Endothelial cell (in vitro differentiated cells): Measurements from ENCODE around the gene LYPD1. TPM values are rescaled to one million over a fixed set of nuclear protein-coding genes. Genes with fewer than 3 reads are reported as not detected.

Experiments
- DNase-seq: peaks from one replicate; pipeline ENCODE4 v3.0.0; 2021; ENCODE audit warnings: low spot score
- H3K27ac Mint-ChIP-seq: one replicate; pipeline ENCODE4 v1.8.0; 2021; ENCODE audit warnings: mixed read lengths, inconsistent platforms; ENCODE audit not compliant: unreplicated experiment
- H3K27me3 Mint-ChIP-seq: one replicate; pipeline ENCODE4 v1.8.0; 2021; ENCODE audit warnings: mild to moderate bottlenecking, moderate library complexity, mixed read lengths, inconsistent platforms; ENCODE audit not compliant: unreplicated experiment
- H3K36me3 Mint-ChIP-seq: one replicate; pipeline ENCODE4 v1.8.0; 2021; ENCODE audit warnings: mild to moderate bottlenecking, low read depth, mixed read lengths, inconsistent platforms; ENCODE audit not compliant: unreplicated experiment
- H3K4me1 Mint-ChIP-seq: one replicate; pipeline ENCODE4 v1.8.0; 2021; ENCODE audit warnings: mild to moderate bottlenecking, mixed read lengths, inconsistent platforms; ENCODE audit not compliant: unreplicated experiment
- H3K4me3 Mint-ChIP-seq: one replicate; pipeline ENCODE4 v1.8.0; 2021; ENCODE audit warnings: mild to moderate bottlenecking, mixed read lengths, inconsistent platforms; ENCODE audit not compliant: unreplicated experiment
- H3K9me3 Mint-ChIP-seq: one replicate; pipeline ENCODE4 v1.8.0; 2021; ENCODE audit warnings: mixed read lengths, inconsistent platforms; ENCODE audit not compliant: unreplicated experiment
- CTCF ChIP-seq: fragments of 200-600 bp; sonication (generic); IDR thresholded peaks from one replicate; pipeline ENCODE4 v1.5.0; 2021; ENCODE audit warnings: antibody characterized with exemption; ENCODE audit not compliant: unreplicated experiment
- total RNA-seq: library from RNA; stranded (reverse); fragmentation: NEBNext Ultra II Directional; extraction: Animal tissue kit (Norgen Biotek cat#: 25700); gene quantifications from one replicate; pipeline ENCODE4 v1.2.1, GENCODE V29; 2021; ENCODE audit not compliant: unreplicated experiment

Gene LYPD1
- total RNA-seq, 1 donor from 2014 or later, result 0.64 TPM

- H3K36me3 Mint-ChIP-seq, result no peaks in the 10 kb centered on the region
- H3K4me3 Mint-ChIP-seq, result no peak overlapping the region
- peaks cover 5% of the 10 kb centered on the region for H3K27me3 Mint-ChIP-seq
- no peak for DNase-seq
- peaks cover 4% of the 10 kb centered on the region for H3K4me1 Mint-ChIP-seq
- TF ChIP-seq CTCF, result no peak
- no peak overlapping the region for H3K27ac Mint-ChIP-seq
- no peaks in the 10 kb centered on the region for H3K9me3 Mint-ChIP-seq
Observed at GRCh38 chr2:132677661-132678060, 7.7 kb upstream of the LYPD1 start.

- H3K4me1 Mint-ChIP-seq, result peaks cover 4% of the 10 kb centered on the region
- no peak overlapping the region for H3K4me3 Mint-ChIP-seq
- no peaks in the 10 kb centered on the region for H3K9me3 Mint-ChIP-seq
- no peak overlapping the region for H3K27ac Mint-ChIP-seq
- no peaks in the 10 kb centered on the region for H3K36me3 Mint-ChIP-seq
- peaks cover 6% of the 10 kb centered on the region for H3K27me3 Mint-ChIP-seq
- no peak for DNase-seq
- TF ChIP-seq CTCF, result no peak
Observed at GRCh38 chr2:132676999-132677398, 7.0 kb upstream of the LYPD1 start.

DNA sequence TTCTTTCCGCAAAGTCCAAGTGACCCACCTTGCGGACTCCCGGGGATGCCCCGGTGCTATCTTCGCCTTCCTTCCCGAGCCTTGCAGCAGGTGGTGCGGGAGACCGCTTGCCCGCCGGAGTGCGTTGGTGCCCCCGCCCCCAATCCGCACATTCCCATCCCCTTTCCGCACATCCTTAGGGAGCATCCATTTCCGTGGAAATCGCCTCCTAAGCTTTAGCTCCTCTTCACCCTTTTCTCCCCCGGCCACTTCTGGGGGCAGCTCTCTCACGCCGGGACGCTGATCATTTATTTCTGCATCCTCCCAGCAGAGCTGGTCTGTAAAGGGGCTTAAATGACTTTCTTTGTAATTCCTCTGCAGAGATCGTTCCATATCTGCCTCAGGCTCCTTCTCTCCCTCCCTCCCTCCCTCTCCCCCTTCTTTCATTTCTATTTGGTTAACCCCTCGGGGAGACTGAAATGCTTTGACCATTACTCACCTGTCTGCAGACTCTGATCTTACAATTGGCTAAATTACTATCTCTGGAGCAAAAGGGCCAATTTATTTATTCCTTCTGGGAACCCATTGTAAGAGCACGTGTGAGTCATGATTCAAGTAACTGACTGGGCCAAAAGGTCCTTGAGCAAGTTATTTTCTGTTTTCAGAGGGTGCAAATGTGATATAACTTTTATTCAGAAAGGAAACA lies 1.3 kb upstream of the LYPD1 start:
- no peak for TF ChIP-seq CTCF
- Mint-ChIP-seq H3K9me3 (no peaks in the 10 kb centered on the region), H3K27me3 (peaks cover 16% of the 10 kb centered on the region)

DNA sequence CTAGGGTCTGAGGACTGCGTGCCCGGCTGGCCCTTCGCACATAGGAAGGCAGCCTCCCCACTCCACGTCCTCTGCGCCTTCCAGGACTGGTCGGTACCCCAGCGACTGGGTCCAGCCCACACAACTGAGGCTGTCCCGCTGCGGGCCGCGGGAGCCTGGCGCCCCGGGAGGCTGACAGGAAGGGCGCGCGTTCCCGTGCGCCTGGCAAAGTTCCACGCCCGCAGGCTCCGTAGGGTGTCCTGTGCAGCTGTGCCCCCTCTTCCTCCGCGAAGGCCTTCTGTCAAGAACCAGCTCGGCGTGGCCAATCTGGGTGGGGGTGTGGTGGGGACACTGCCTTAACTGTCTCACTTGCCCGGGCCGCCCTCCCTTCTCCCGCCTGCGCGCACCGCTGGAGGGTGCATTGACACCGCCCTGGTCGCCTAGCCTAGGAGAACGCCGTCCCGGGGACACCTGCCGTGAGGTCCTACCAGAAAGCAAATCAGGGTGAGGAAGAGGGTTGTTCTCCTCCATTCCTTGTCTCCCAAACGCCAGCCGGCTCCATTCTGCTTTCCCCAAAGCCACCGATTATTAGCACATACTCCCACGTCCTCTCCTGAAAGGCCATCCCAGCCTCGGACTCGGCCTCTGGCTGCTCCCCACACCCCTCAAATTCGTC lies 618 bp upstream of the LYPD1 start:
- peaks cover 8% of the 10 kb centered on the region for H3K4me1 Mint-ChIP-seq
- H3K4me3 Mint-ChIP-seq, result peak overlapping the region; percentile 73
- no peak for TF ChIP-seq CTCF
- no peaks in the 10 kb centered on the region for H3K9me3 Mint-ChIP-seq
- H3K27me3 Mint-ChIP-seq, result peaks cover 16% of the 10 kb centered on the region
- no peak overlapping the region for H3K27ac Mint-ChIP-seq
- DNase-seq, result peak; percentile 11
- no peaks in the 10 kb centered on the region for H3K36me3 Mint-ChIP-seq

More for the DNA sequence above, 1.3 kb upstream of the LYPD1 start:
- Mint-ChIP-seq H3K36me3 (no peaks in the 10 kb centered on the region), H3K4me1 (peaks cover 8% of the 10 kb centered on the region), H3K4me3 (peak overlapping the region; percentile 73), H3K27ac (no peak overlapping the region)
- DNase-seq, result peak; percentile 11
